ENCODE measurements around the gene SP9. TPM values are rescaled to one million over a fixed set of nuclear protein-coding genes. Genes with fewer than 3 reads are reported as not detected.

The SP9 gene
- total and polyA plus RNA-seq, 11 donors, result 0.08 TPM; not detected in 10

DNA sequence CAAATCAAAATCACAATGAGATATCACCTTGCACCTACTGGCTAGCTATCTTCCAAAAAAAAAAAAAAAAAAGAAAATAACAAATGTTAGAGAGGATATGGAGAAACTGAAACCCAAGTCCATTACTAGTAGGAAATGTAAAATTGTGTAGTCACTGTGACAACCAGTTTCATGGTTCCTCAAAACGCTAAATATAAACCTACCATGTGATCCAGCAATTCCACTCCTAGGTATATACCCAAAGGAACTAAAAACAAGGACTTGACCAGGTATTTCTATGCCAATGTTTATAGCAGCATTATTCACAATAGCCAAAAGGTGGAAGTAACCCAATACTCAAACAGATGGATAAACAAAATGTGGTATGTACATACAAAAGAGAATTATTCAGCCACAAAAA, 49.0 kb downstream of the SP9 start:
- peaks cover 0 to 4% (median 0%) of the 10 kb centered on the region in 12 donors for H3K9me3 ChIP-seq
- intact Hi-C loops (cut with DNase I), result no loop called here
- peak overlapping the region in 1 of 12 donors; percentile 3 for H3K27ac ChIP-seq
- H3K36me3 ChIP-seq, result peaks cover 0 to 90% (median 84%) of the 10 kb centered on the region in 9 donors
- 75 to 93% (median 88%) methylated on average over 1 of the region's 1 CpG for WGBS, 4 donors
- ATAC-seq, result no peak
- TF ChIP-seq, protein P1, sequence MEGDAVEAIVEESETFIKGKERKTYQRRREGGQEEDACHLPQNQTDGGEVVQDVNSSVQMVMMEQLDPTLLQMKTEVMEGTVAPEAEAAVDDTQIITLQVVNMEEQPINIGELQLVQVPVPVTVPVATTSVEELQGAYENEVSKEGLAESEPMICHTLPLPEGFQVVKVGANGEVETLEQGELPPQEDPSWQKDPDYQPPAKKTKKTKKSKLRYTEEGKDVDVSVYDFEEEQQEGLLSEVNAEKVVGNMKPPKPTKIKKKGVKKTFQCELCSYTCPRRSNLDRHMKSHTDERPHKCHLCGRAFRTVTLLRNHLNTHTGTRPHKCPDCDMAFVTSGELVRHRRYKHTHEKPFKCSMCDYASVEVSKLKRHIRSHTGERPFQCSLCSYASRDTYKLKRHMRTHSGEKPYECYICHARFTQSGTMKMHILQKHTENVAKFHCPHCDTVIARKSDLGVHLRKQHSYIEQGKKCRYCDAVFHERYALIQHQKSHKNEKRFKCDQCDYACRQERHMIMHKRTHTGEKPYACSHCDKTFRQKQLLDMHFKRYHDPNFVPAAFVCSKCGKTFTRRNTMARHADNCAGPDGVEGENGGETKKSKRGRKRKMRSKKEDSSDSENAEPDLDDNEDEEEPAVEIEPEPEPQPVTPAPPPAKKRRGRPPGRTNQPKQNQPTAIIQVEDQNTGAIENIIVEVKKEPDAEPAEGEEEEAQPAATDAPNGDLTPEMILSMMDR (IDR thresholded peaks at IDR 0.05), result no peak
- TF ChIP-seq POLR2A (IDR thresholded peaks at IDR 0.05), result no peak
- no peak for DNase-seq
- H3K27me3 ChIP-seq, result no peaks in the 10 kb centered on the region
- no peak overlapping the region for H3K4me3 ChIP-seq
- peaks cover 0 to 17% (median 0%) of the 10 kb centered on the region in 12 donors for H3K4me1 ChIP-seq

DNA sequence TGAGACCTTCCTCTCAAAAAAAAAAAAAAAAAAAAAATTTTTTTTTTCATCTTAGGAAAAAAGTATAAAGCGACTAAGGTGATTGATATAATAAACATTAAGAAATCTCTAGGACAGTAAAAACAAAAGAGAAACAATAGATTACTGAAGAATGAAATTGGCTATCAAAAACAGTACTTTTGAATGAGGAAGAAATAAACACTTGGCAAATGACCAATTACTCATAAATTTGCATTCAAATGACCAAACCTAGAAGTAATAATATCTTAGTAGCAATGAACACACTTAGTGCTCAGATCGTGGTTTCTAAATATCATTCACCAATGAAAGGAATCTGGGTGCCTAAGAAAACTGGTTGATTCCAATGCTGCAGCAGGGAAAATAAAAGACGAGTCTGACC, 50.4 kb downstream of the SP9 start:
- H3K4me1 ChIP-seq, result peaks cover 0 to 17% (median 2%) of the 10 kb centered on the region in 12 donors
- H3K36me3 ChIP-seq, result peaks cover 0 to 80% (median 74%) of the 10 kb centered on the region in 9 donors
- peaks cover 0 to 4% (median 0%) of the 10 kb centered on the region in 12 donors for H3K9me3 ChIP-seq
- no peak for ATAC-seq
- no peaks in the 10 kb centered on the region for H3K27me3 ChIP-seq
- H3K4me3 ChIP-seq, result no peak overlapping the region
- intact Hi-C loops (cut with DNase I), result no loop called here
- no peak for TF ChIP-seq POLR2A (IDR thresholded peaks at IDR 0.05)
- TF ChIP-seq, protein P1 (IDR thresholded peaks at IDR 0.05), result no peak
- no peak overlapping the region for H3K27ac ChIP-seq
- DNase-seq, result no peak
- 89 to 94% (median 93%) methylated on average over 3 of the region's 3 CpGs for WGBS, 4 donors

Other genes with a start within 250 kb of the SP9 start
- 10 to 100 TPM; 58.1 to 91.3 (median 72.5) TPM for gene OLA1, start 86.4 kb upstream of the SP9 start, total RNA-seq
- 10 to 100 TPM; 41.5 to 91.7 TPM for gene OLA1, start 86.4 kb upstream of the SP9 start, polyA plus RNA-seq
- gene SCRN3, start 60.8 kb downstream of the SP9 start, total RNA-seq, result 10 to 100 TPM; 29.8 to 56.6 (median 43.0) TPM
- gene SCRN3, start 60.8 kb downstream of the SP9 start, polyA plus RNA-seq, result 10 to 100 TPM; 15.7 to 20.2 TPM
- 10 to 100 TPM; 13.7 to 21.3 (median 16.3) TPM for gene GPR155, start 152.1 kb downstream of the SP9 start, total RNA-seq
- gene GPR155, start 152.1 kb downstream of the SP9 start, polyA plus RNA-seq, result 1 to 10 TPM; 3.5 to 6.5 TPM

All from heart left ventricle (tissue), 16 donors.